H9 (cell line): ENCODE results near the gene NPB. TPM values are rescaled to one million over a fixed set of nuclear protein-coding genes. Genes with fewer than 3 reads are reported as not detected.

Source experiments
- DNase-seq: peaks from one replicate; pipeline ENCODE4 v3.0.0-alpha.2; 2017
- H2AFZ ChIP-seq: one replicate; pipeline ENCODE4 v1.6.1; 2013; ENCODE audit warnings: mild to moderate bottlenecking, low read length, control low read depth, moderate library complexity
- H2AK5ac ChIP-seq: 2 replicates; pipeline ENCODE4 v1.6.1; 2013; ENCODE audit warnings: low read length, control low read depth, mixed read lengths; ENCODE audit not compliant: insufficient read length
- H2BK120ac ChIP-seq: one replicate; pipeline ENCODE4 v1.6.1; 2013; ENCODE audit warnings: low read depth, mild to moderate bottlenecking, low read length, control low read depth, inconsistent platforms; ENCODE audit not compliant: poor library complexity, severe bottlenecking
- H2BK12ac ChIP-seq: 2 replicates; pipeline ENCODE4 v1.6.1; 2013; ENCODE audit warnings: low read length, control low read depth, mixed read lengths, low read depth; ENCODE audit not compliant: insufficient read length
- H2BK15ac ChIP-seq: 2 replicates; pipeline ENCODE4 v1.6.1; 2013; ENCODE audit warnings: low read depth, low read length, control low read depth
- H2BK20ac ChIP-seq: one replicate; pipeline ENCODE4 v1.6.1; 2013; ENCODE audit warnings: low read depth, mild to moderate bottlenecking, low read length, control low read depth, inconsistent platforms; ENCODE audit not compliant: poor library complexity, severe bottlenecking
- H2BK5ac ChIP-seq: 2 replicates; pipeline ENCODE4 v1.6.1; 2013; ENCODE audit warnings: low read length, control low read depth, mixed read lengths; ENCODE audit not compliant: insufficient read length
- H3K14ac ChIP-seq: 2 replicates; pipeline ENCODE4 v1.6.1; 2013; ENCODE audit warnings: low read length, control low read depth; ENCODE audit not compliant: insufficient read depth
- H3K18ac ChIP-seq: 2 replicates; pipeline ENCODE4 v1.6.1; 2013; ENCODE audit warnings: low read depth, mild to moderate bottlenecking, mixed read lengths, low read length, control low read depth; ENCODE audit not compliant: insufficient read length
- H3K23ac ChIP-seq: 2 replicates; pipeline ENCODE4 v1.6.1; 2013; ENCODE audit warnings: low read length, control low read depth, mixed read lengths, low read depth; ENCODE audit not compliant: insufficient read length
- H3K23me2 ChIP-seq: 2 replicates; pipeline ENCODE4 v1.6.1; 2013; ENCODE audit warnings: low read depth, mild to moderate bottlenecking, mixed read lengths, low read length, control low read depth; ENCODE audit not compliant: insufficient read length, poor library complexity, severe bottlenecking
- H3K27ac ChIP-seq: 2 replicates; pipeline ENCODE4 v1.5.1; 2013; ENCODE audit warnings: low read length, control low read depth, mixed read lengths, low read depth; ENCODE audit not compliant: insufficient read length
- H3K27me3 ChIP-seq: 2 replicates; pipeline ENCODE4 v1.6.1; 2013; ENCODE audit warnings: low read length, control low read depth, inconsistent platforms; ENCODE audit not compliant: insufficient read depth
- H3K4ac ChIP-seq: 2 replicates; pipeline ENCODE4 v1.6.1; 2013; ENCODE audit warnings: low read depth, mild to moderate bottlenecking, control low read depth, inconsistent platforms, low read length, moderate library complexity
- H3K4me1 ChIP-seq: 2 replicates; pipeline ENCODE4 v1.6.1; 2013; ENCODE audit warnings: low read length, control low read depth, inconsistent platforms; ENCODE audit not compliant: insufficient read depth
- H3K4me2 ChIP-seq: 2 replicates; pipeline ENCODE4 v1.6.1; 2013; ENCODE audit warnings: low read length, control low read depth, mixed read lengths; ENCODE audit not compliant: insufficient read length, insufficient read depth
- H3K56ac ChIP-seq: 2 replicates; pipeline ENCODE4 v1.6.1; 2013; ENCODE audit warnings: low read depth, mild to moderate bottlenecking, mixed read lengths, low read length, control low read depth; ENCODE audit not compliant: insufficient read length
- H3K79me1 ChIP-seq: 2 replicates; pipeline ENCODE4 v1.6.1; 2013; ENCODE audit warnings: low read depth, mild to moderate bottlenecking, moderate library complexity, low read length, control low read depth, inconsistent platforms; ENCODE audit not compliant: insufficient read depth, poor library complexity, severe bottlenecking
- H3K79me2 ChIP-seq: 2 replicates; pipeline ENCODE4 v1.6.1; 2013; ENCODE audit warnings: low read length, control low read depth, inconsistent platforms; ENCODE audit not compliant: insufficient read depth
- H3K9ac ChIP-seq: 2 replicates; pipeline ENCODE4 v1.6.1; 2013; ENCODE audit warnings: low read length, control low read depth, mixed read lengths; ENCODE audit not compliant: insufficient read length; ENCODE audit errors: extremely low read depth
- H3K9me3 ChIP-seq: one replicate; pipeline ENCODE4 v1.6.1; 2013; ENCODE audit warnings: low read depth, low read length, inconsistent platforms; ENCODE audit not compliant: control insufficient read depth
- H3T11ph ChIP-seq: one replicate; pipeline ENCODE4 v1.6.1; 2013; ENCODE audit warnings: mild to moderate bottlenecking, low read length, control low read depth, inconsistent platforms
- H4K20me1 ChIP-seq: one replicate; pipeline ENCODE4 v1.6.1; 2013; ENCODE audit not compliant: control insufficient read depth, insufficient read length, insufficient read depth
- H4K5ac ChIP-seq: 2 replicates; pipeline ENCODE4 v1.6.1; 2013; ENCODE audit warnings: low read depth, mild to moderate bottlenecking, mixed read lengths, low read length, control low read depth; ENCODE audit not compliant: insufficient read length
- H4K8ac ChIP-seq: replicated peaks from 2 replicates; pipeline ENCODE4 v1.6.1; 2013; ENCODE audit warnings: low read length, control low read depth, mixed read lengths, low read depth; ENCODE audit not compliant: insufficient read length
- H4K91ac ChIP-seq: 2 replicates; pipeline ENCODE4 v1.6.1; 2013; ENCODE audit warnings: low read depth, mild to moderate bottlenecking, moderate library complexity, mixed read lengths, low read length, control low read depth; ENCODE audit not compliant: insufficient read length
- H3K27ac Mint-ChIP-seq, 3 experiments: 2 replicates in 2 of 3; 3 replicates in 1 of 3; pipeline ENCODE4 v1.8.0; 2020 to 2021; ENCODE audit warnings: mixed read lengths in 3 of 3, mild to moderate bottlenecking in 1 of 3, moderate library complexity in 1 of 3
- H3K27me3 Mint-ChIP-seq: 2 replicates; pipeline ENCODE4 v1.8.0; 2021; ENCODE audit warnings: low read depth, mild to moderate bottlenecking, moderate library complexity, mixed read lengths
- H3K36me3 Mint-ChIP-seq, 3 experiments: 2 replicates in 2 of 3; 3 replicates in 1 of 3; pipeline ENCODE4 v1.8.0; 2020 to 2021; ENCODE audit warnings: low read depth in 3 of 3, mixed read lengths in 3 of 3; ENCODE audit not compliant: insufficient read depth in 1 of 3
- H3K4me1 Mint-ChIP-seq, 2 experiments: 2 replicates each; pipeline ENCODE4 v1.8.0; 2020; ENCODE audit warnings: mixed read lengths in 2 of 2
- H3K4me3 Mint-ChIP-seq, 2 experiments: 2 replicates in 1 of 2; 3 replicates in 1 of 2; pipeline ENCODE4 v1.8.0; 2020 to 2021; ENCODE audit warnings: mild to moderate bottlenecking in 2 of 2, mixed read lengths in 2 of 2, moderate library complexity in 1 of 2
- H3K9me3 Mint-ChIP-seq, 2 experiments: 2 replicates in 1 of 2; 3 replicates in 1 of 2; pipeline ENCODE4 v1.8.0; 2020; ENCODE audit warnings: mild to moderate bottlenecking in 2 of 2, mixed read lengths in 2 of 2, moderate library complexity in 1 of 2
- WGBS: extraction: QIAGEN DNeasy Blood & Tissue Kit; methylation state at CpG from one replicate; pipeline ENCODE4 v1.1.7; 2013; ENCODE audit warnings: missing lambda C conversion rate, low lambda C conversion rate, mixed read lengths; ENCODE audit not compliant: insufficient read length; ENCODE audit errors: extremely low coverage; 5-methylcytosine and 5-hydroxymethylcytosine counted together
- total RNA-seq: library from RNA; stranded (reverse); gene quantifications from 2 replicates; pipeline ENCODE4 v1.2.1, GENCODE V29; 2021
- TF ChIP-seq, protein P1 (sequence below): fragments of 200-600 bp; sonication (generic); conservative IDR thresholded peaks from 3 replicates; pipeline ENCODE4 v1.8.0; 2021; ENCODE audit warnings: antibody characterized with exemption, mild to moderate bottlenecking

NPB gene
- total RNA-seq, 1 experiment from 2014 or later: 2.1 TPM

- Histone ChIP-seq H3K79me1 (peaks cover 5% of the 10 kb centered on the region), H2AFZ (no peak overlapping the region), H4K20me1 (no peaks in the 10 kb centered on the region), H2AK5ac (no peak overlapping the region), H3K9me3 (no peaks in the 10 kb centered on the region), H3K79me2 (peaks cover 22% of the 10 kb centered on the region; the same call in 1 of the 2 replicates), H3K23ac (no peak overlapping the region), H2BK20ac (no peak overlapping the region), H2BK5ac (no peak overlapping the region), H4K5ac (no peak overlapping the region), H4K91ac (no peak overlapping the region), H2BK15ac (no peak overlapping the region), H3K14ac (no peak overlapping the region; the same call in 1 of the 2 replicates), H4K8ac (no peak overlapping the region), H3K4me2 (peak overlapping the region; percentile 37), H2BK120ac (no peak overlapping the region), H3T11ph (no peak overlapping the region), H3K23me2 (peaks cover 6% of the 10 kb centered on the region), H3K27me3 (no peaks in the 10 kb centered on the region), H3K27ac (peak overlapping the region; percentile 17), H3K18ac (no peak overlapping the region), H3K4ac (no peak overlapping the region), H3K56ac (no peak overlapping the region), H2BK12ac (no peak overlapping the region), H3K4me1 (peaks cover 3% of the 10 kb centered on the region; the same call in 1 of the 2 replicates), H3K9ac (no peak overlapping the region)
- TF ChIP-seq, protein P1, sequence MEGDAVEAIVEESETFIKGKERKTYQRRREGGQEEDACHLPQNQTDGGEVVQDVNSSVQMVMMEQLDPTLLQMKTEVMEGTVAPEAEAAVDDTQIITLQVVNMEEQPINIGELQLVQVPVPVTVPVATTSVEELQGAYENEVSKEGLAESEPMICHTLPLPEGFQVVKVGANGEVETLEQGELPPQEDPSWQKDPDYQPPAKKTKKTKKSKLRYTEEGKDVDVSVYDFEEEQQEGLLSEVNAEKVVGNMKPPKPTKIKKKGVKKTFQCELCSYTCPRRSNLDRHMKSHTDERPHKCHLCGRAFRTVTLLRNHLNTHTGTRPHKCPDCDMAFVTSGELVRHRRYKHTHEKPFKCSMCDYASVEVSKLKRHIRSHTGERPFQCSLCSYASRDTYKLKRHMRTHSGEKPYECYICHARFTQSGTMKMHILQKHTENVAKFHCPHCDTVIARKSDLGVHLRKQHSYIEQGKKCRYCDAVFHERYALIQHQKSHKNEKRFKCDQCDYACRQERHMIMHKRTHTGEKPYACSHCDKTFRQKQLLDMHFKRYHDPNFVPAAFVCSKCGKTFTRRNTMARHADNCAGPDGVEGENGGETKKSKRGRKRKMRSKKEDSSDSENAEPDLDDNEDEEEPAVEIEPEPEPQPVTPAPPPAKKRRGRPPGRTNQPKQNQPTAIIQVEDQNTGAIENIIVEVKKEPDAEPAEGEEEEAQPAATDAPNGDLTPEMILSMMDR: no peak
- WGBS: no CpG with 5 or more reads among the region's 58 CpGs
- H3K36me3 Mint-ChIP-seq: peaks cover 12 to 33% (median 25%) of the 10 kb centered on the region in 3 experiments; a peak in 6 of 7 replicates
- H3K4me3 Mint-ChIP-seq: peak overlapping the region; percentile 29 to 61; a peak in 2 of 5 replicates
- H3K4me1 Mint-ChIP-seq: peaks cover 35 to 38% of the 10 kb centered on the region in 2 experiments
- no peak for DNase-seq
- peak overlapping the region in 2 of 3 experiments; percentile 73 to 99; a peak in 4 of 7 replicates for H3K27ac Mint-ChIP-seq
- H3K9me3 Mint-ChIP-seq: no peaks in the 10 kb centered on the region
- no peaks in the 10 kb centered on the region for H3K27me3 Mint-ChIP-seq
Observed at GRCh38 chr17:81922566-81923301, 20.7 kb downstream of the NPB start.
